NB4 (cell line): ENCODE data around the gene DLG2.

ENCODE experiments used
- POLR2A ChIP-seq: IDR thresholded peaks from 2 replicates; pipeline ENCODE4 v1.6.1; 2011; ENCODE audit warnings: mild to moderate bottlenecking; ENCODE audit not compliant: insufficient read length; ENCODE audit errors: extremely low read depth
- TF ChIP-seq, protein P1 (sequence below): IDR thresholded peaks from one replicate; pipeline ENCODE4 v1.5.1; 2012; ENCODE audit warnings: low read depth, low read length
- TF ChIP-seq, protein P2 (sequence below): IDR thresholded peaks from 2 replicates; pipeline ENCODE4 v1.6.1; 2011; ENCODE audit warnings: low read depth, low read length

DNA sequence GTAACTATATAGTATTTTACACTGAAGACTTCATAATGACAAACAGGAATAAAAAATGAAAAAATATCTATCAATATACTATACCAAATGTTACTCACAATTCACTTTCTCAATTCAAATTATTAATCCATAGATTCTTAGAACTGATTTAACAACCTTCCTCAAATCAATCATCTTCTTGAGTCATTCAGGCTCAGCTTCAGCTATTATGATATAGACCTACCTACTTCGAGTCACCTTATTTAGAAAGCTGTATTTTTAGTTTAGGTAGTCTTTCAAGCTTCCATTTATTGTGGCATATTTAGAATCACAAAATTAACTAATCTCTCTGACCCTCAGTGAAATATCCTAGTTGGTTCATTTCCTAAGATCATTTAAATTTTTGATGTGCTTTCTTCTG is 29.6 kb upstream of the DLG2 start:
- TF ChIP-seq, protein P1, sequence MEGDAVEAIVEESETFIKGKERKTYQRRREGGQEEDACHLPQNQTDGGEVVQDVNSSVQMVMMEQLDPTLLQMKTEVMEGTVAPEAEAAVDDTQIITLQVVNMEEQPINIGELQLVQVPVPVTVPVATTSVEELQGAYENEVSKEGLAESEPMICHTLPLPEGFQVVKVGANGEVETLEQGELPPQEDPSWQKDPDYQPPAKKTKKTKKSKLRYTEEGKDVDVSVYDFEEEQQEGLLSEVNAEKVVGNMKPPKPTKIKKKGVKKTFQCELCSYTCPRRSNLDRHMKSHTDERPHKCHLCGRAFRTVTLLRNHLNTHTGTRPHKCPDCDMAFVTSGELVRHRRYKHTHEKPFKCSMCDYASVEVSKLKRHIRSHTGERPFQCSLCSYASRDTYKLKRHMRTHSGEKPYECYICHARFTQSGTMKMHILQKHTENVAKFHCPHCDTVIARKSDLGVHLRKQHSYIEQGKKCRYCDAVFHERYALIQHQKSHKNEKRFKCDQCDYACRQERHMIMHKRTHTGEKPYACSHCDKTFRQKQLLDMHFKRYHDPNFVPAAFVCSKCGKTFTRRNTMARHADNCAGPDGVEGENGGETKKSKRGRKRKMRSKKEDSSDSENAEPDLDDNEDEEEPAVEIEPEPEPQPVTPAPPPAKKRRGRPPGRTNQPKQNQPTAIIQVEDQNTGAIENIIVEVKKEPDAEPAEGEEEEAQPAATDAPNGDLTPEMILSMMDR = no peak
- no peak for TF ChIP-seq POLR2A
- TF ChIP-seq, protein P2, sequence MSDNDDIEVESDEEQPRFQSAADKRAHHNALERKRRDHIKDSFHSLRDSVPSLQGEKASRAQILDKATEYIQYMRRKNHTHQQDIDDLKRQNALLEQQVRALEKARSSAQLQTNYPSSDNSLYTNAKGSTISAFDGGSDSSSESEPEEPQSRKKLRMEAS = no peak
